ENCODE data around the gene NEK1. TPM values are rescaled to one million over a fixed set of nuclear protein-coding genes. Genes with fewer than 3 reads are reported as not detected.

The NEK1 gene
- total RNA-seq = 9.1 and 11.6 TPM in 2 replicates

GRCh38 chr4:169611991-169612870 is at the start of gene NEK1:
TSS of gene NEK1 (minus strand) at chr4:169612583. CDS start at chr4:169602630, 9,953 bp downstream.
- peak within 1 kb of the TSS; percentile 99 for H3K27ac Mint-ChIP-seq
- peak within 1 kb of the TSS; percentile 98 for H3K4me3 Mint-ChIP-seq
- H3K36me3 Mint-ChIP-seq (ENCODE audit: low read depth) = no peaks in the 10 kb centered on the region
- no peaks in the 10 kb centered on the region for H3K9me3 Mint-ChIP-seq
- DNase-seq (ENCODE audit: low spot score) = peak; percentile 82
- H3K27me3 Mint-ChIP-seq (ENCODE audit: insufficient read depth) = no peaks in the 10 kb centered on the region
- peaks cover 47% of the 10 kb centered on the region for H3K4me1 Mint-ChIP-seq (ENCODE audit: low read depth)
- intact Hi-C loops (cut with micrococcal nuclease) = loop anchor here (1.0 to 10.0 kb wide), 10 partner anchors 8 to 1297 kb away; partner anchors contain the start of genes CBR4, CLCN3, DDX60 and DDX60L

- H3K27me3 Mint-ChIP-seq (ENCODE audit: insufficient read depth) = no peaks in the 10 kb centered on the region
- DNase-seq (ENCODE audit: low spot score) = no peak
- intact Hi-C loops (cut with micrococcal nuclease) = no loop called here
- H3K4me1 Mint-ChIP-seq (ENCODE audit: low read depth) = peaks cover 34% of the 10 kb centered on the region
- H3K36me3 Mint-ChIP-seq (ENCODE audit: low read depth) = peaks cover 17% of the 10 kb centered on the region
- H3K4me3 Mint-ChIP-seq = no peak overlapping the region
- H3K27ac Mint-ChIP-seq = no peak overlapping the region
- H3K9me3 Mint-ChIP-seq = no peaks in the 10 kb centered on the region
Observed at GRCh38 chr4:169661761-169662160, 49.4 kb upstream of the NEK1 start.

- intact Hi-C loops (cut with micrococcal nuclease) = loop anchor here (1.0 kb wide), 5 partner anchors 39 to 651 kb away; partner anchors contain the start of genes CBR4, HPF1, MFAP3L and NEK1
- Mint-ChIP-seq H3K4me3 (peak overlapping the region; percentile 7), H3K9me3 (no peaks in the 10 kb centered on the region), H3K4me1 (ENCODE audit: low read depth) (peaks cover 34% of the 10 kb centered on the region), H3K27me3 (ENCODE audit: insufficient read depth) (no peaks in the 10 kb centered on the region), H3K36me3 (ENCODE audit: low read depth) (peaks cover 13% of the 10 kb centered on the region), H3K27ac (no peak overlapping the region)
- no peak for DNase-seq (ENCODE audit: low spot score)
Observed at GRCh38 chr4:169660929-169661328, 48.5 kb upstream of the NEK1 start.

- Mint-ChIP-seq H3K4me3 (peak overlapping the region; percentile 86), H3K36me3 (ENCODE audit: low read depth) (peaks cover 7% of the 10 kb centered on the region), H3K27me3 (ENCODE audit: insufficient read depth) (no peaks in the 10 kb centered on the region), H3K9me3 (no peaks in the 10 kb centered on the region), H3K4me1 (ENCODE audit: low read depth) (peaks cover 26% of the 10 kb centered on the region), H3K27ac (peak overlapping the region; percentile 97)
- DNase-seq (ENCODE audit: low spot score) = peak; percentile 70
- intact Hi-C loops (cut with micrococcal nuclease) = loop anchor here (1.0 kb wide), 5 partner anchors 38 to 650 kb away; partner anchors contain the start of genes CBR4, HPF1, MFAP3L and NEK1
Observed at GRCh38 chr4:169659716-169660670, 47.6 kb upstream of the NEK1 start.

GRCh38 chr4:169658975-169659715 is 46.8 kb upstream of the NEK1 start:
- Mint-ChIP-seq H3K27me3 (ENCODE audit: insufficient read depth) (no peaks in the 10 kb centered on the region), H3K9me3 (no peaks in the 10 kb centered on the region), H3K27ac (peak overlapping the region; percentile 63), H3K4me1 (ENCODE audit: low read depth) (peaks cover 23% of the 10 kb centered on the region), H3K4me3 (peak overlapping the region; percentile 33), H3K36me3 (ENCODE audit: low read depth) (peaks cover 7% of the 10 kb centered on the region)
- intact Hi-C loops (cut with micrococcal nuclease) = no loop called here
- DNase-seq (ENCODE audit: low spot score) = no peak

- H3K27me3 Mint-ChIP-seq (ENCODE audit: insufficient read depth) = no peaks in the 10 kb centered on the region
- H3K9me3 Mint-ChIP-seq = no peaks in the 10 kb centered on the region
- H3K4me1 Mint-ChIP-seq (ENCODE audit: low read depth) = peaks cover 19% of the 10 kb centered on the region
- no peak for DNase-seq (ENCODE audit: low spot score)
- intact Hi-C loops (cut with micrococcal nuclease) = no loop called here
- H3K36me3 Mint-ChIP-seq (ENCODE audit: low read depth) = peaks cover 4% of the 10 kb centered on the region
- no peak overlapping the region for H3K27ac Mint-ChIP-seq
- H3K4me3 Mint-ChIP-seq = no peak overlapping the region
Observed at GRCh38 chr4:169658196-169658595, 45.8 kb upstream of the NEK1 start.

- Mint-ChIP-seq H3K9me3 (no peaks in the 10 kb centered on the region), H3K27me3 (ENCODE audit: insufficient read depth) (no peaks in the 10 kb centered on the region), H3K27ac (no peak overlapping the region), H3K36me3 (ENCODE audit: low read depth) (peaks cover 7% of the 10 kb centered on the region), H3K4me1 (ENCODE audit: low read depth) (peaks cover 19% of the 10 kb centered on the region), H3K4me3 (no peak overlapping the region)
- DNase-seq (ENCODE audit: low spot score) = no peak
- intact Hi-C loops (cut with micrococcal nuclease) = no loop called here
Observed at GRCh38 chr4:169657470-169658107, 45.2 kb upstream of the NEK1 start.

GRCh38 chr4:169655401-169655800 is 43.0 kb upstream of the NEK1 start:
- no peaks in the 10 kb centered on the region for H3K27me3 Mint-ChIP-seq (ENCODE audit: insufficient read depth)
- no peak overlapping the region for H3K27ac Mint-ChIP-seq
- intact Hi-C loops (cut with micrococcal nuclease) = no loop called here
- H3K4me1 Mint-ChIP-seq (ENCODE audit: low read depth) = peaks cover 17% of the 10 kb centered on the region
- no peak overlapping the region for H3K4me3 Mint-ChIP-seq
- H3K36me3 Mint-ChIP-seq (ENCODE audit: low read depth) = peaks cover 13% of the 10 kb centered on the region
- no peak for DNase-seq (ENCODE audit: low spot score)
- H3K9me3 Mint-ChIP-seq = no peaks in the 10 kb centered on the region

- Mint-ChIP-seq H3K9me3 (no peaks in the 10 kb centered on the region), H3K36me3 (ENCODE audit: low read depth) (peaks cover 20% of the 10 kb centered on the region), H3K27me3 (ENCODE audit: insufficient read depth) (no peaks in the 10 kb centered on the region), H3K4me1 (ENCODE audit: low read depth) (no peaks in the 10 kb centered on the region), H3K4me3 (no peak overlapping the region), H3K27ac (no peak overlapping the region)
- DNase-seq (ENCODE audit: low spot score) = no peak
- intact Hi-C loops (cut with micrococcal nuclease) = no loop called here
Observed at GRCh38 chr4:169652535-169652934, 40.2 kb upstream of the NEK1 start.

- H3K36me3 Mint-ChIP-seq (ENCODE audit: low read depth) = peaks cover 19% of the 10 kb centered on the region
- H3K9me3 Mint-ChIP-seq = no peaks in the 10 kb centered on the region
- H3K4me1 Mint-ChIP-seq (ENCODE audit: low read depth) = no peaks in the 10 kb centered on the region
- H3K27ac Mint-ChIP-seq = no peak overlapping the region
- no peaks in the 10 kb centered on the region for H3K27me3 Mint-ChIP-seq (ENCODE audit: insufficient read depth)
- H3K4me3 Mint-ChIP-seq = no peak overlapping the region
- DNase-seq (ENCODE audit: low spot score) = no peak
- intact Hi-C loops (cut with micrococcal nuclease) = no loop called here
Observed at GRCh38 chr4:169650227-169650936, 38.0 kb upstream of the NEK1 start.

GRCh38 chr4:169649545-169650226 is 37.3 kb upstream of the NEK1 start:
- no peak for DNase-seq (ENCODE audit: low spot score)
- no peaks in the 10 kb centered on the region for H3K4me1 Mint-ChIP-seq (ENCODE audit: low read depth)
- no peaks in the 10 kb centered on the region for H3K27me3 Mint-ChIP-seq (ENCODE audit: insufficient read depth)

More at GRCh38 chr4:169649545-169650226, 37.3 kb upstream of the NEK1 start:
- Mint-ChIP-seq H3K4me3 (no peak overlapping the region), H3K27ac (no peak overlapping the region), H3K36me3 (ENCODE audit: low read depth) (peaks cover 19% of the 10 kb centered on the region), H3K9me3 (no peaks in the 10 kb centered on the region)
- intact Hi-C loops (cut with micrococcal nuclease) = no loop called here

Data from activated T-helper 1 cell treated with anti-CD3 and anti-CD28 coated beads, Interleukin-12 subunit alpha, Interleukin-12 subunit beta, Interleukin-2, Interleukin-4 antibody, amounts not matched to agents 30 ng/mL and 10 ng/mL and 1 ng/mL, durations not matched to agents 14 hours and 24 hours and 36 hours (primary cell).